Sciatic nerve (tissue), 1 donor: ENCODE results near the gene ZNF367. TPM values are rescaled to one million over a fixed set of nuclear protein-coding genes. Genes with fewer than 3 reads are reported as not detected.

ENCODE experiments used
- total RNA-seq: library from RNA; stranded (reverse); fragmentation: NEBNext Ultra II Directional; extraction: Animal tissue kit (Norgen Biotek cat#: 25700); gene quantifications from one replicate; pipeline ENCODE4 v1.2.1, GENCODE V29; 2021
- donor health status: DM: no; HTN: no; CAD: no.

Gene ZNF367
- total RNA-seq, 1 donor from 2014 or later, result 1.6 TPM

Other genes with a start within 250 kb of the ZNF367 start
- gene HSD17B3, start 116.2 kb downstream of the ZNF367 start, total RNA-seq, result 4.5 TPM
- gene SLC35D2, start 34.7 kb downstream of the ZNF367 start, total RNA-seq, result 30.3 TPM
- gene HABP4, start 31.8 kb upstream of the ZNF367 start, total RNA-seq, result 32.0 TPM
- 45.1 TPM for gene CDC14B, start 201.5 kb upstream of the ZNF367 start, total RNA-seq
- 21.0 TPM for gene PRXL2C, start 236.9 kb upstream of the ZNF367 start, total RNA-seq